Neuronal stem cell (in vitro differentiated cells): ENCODE results near the gene DMXL1.

ENCODE experiments used
- DNase-seq: peaks from one replicate; pipeline ENCODE4 v3.0.0-alpha.2; 2013; ENCODE audit warnings: low spot score
- H2AFZ ChIP-seq: one replicate; pipeline ENCODE4 v1.6.1; 2013; ENCODE audit warnings: mild to moderate bottlenecking, low read length, inconsistent platforms
- H2AK5ac ChIP-seq: 2 replicates; pipeline ENCODE4 v1.6.1; 2013; ENCODE audit warnings: low read depth, mild to moderate bottlenecking, inconsistent platforms, low read length, moderate library complexity, mixed read lengths
- H2BK120ac ChIP-seq: 2 replicates; pipeline ENCODE4 v1.6.1; 2013; ENCODE audit warnings: low read depth, mild to moderate bottlenecking, inconsistent platforms, low read length, moderate library complexity, mixed read lengths
- H2BK12ac ChIP-seq: one replicate; pipeline ENCODE4 v1.6.1; 2013; ENCODE audit warnings: low read length, inconsistent platforms
- H2BK15ac ChIP-seq: 2 replicates; pipeline ENCODE4 v1.6.1; 2013; ENCODE audit warnings: mild to moderate bottlenecking, low read length, inconsistent platforms, mixed read lengths
- H2BK5ac ChIP-seq: one replicate; pipeline ENCODE4 v1.6.1; 2013; ENCODE audit warnings: inconsistent platforms, mild to moderate bottlenecking, low read length, moderate library complexity
- H3K14ac ChIP-seq: one replicate; pipeline ENCODE4 v1.6.1; 2013; ENCODE audit warnings: low read length, inconsistent platforms
- H3K18ac ChIP-seq: 2 replicates; pipeline ENCODE4 v1.6.1; 2013; ENCODE audit warnings: low read length, inconsistent platforms
- H3K23ac ChIP-seq: 2 replicates; pipeline ENCODE4 v1.6.1; 2013; ENCODE audit warnings: low read depth, mild to moderate bottlenecking, mixed read lengths, low read length, inconsistent platforms; ENCODE audit not compliant: poor library complexity
- H3K27ac ChIP-seq: replicated peaks from 3 replicates; pipeline ENCODE4 v1.5.1; 2013; ENCODE audit warnings: low read length, inconsistent platforms
- H3K27me3 ChIP-seq, 3 experiments: 2 replicates each; pipeline ENCODE4 v1.6.1; 2013; ENCODE audit warnings: low read length in 3 of 3, mild to moderate bottlenecking in 2 of 3, inconsistent platforms in 1 of 3, low read depth in 1 of 3, mixed read lengths in 1 of 3, moderate library complexity in 1 of 3; ENCODE audit not compliant: control insufficient read depth in 3 of 3, insufficient read depth in 3 of 3
- H3K36me3 ChIP-seq, 2 donors: replicated peaks in 1 of 2; 2 replicates each; pipeline ENCODE4 v1.6.1; 2013; ENCODE audit warnings: low read length in 2 of 2; ENCODE audit not compliant: control insufficient read depth in 2 of 2, insufficient read depth in 2 of 2
- H3K4ac ChIP-seq: 2 replicates; pipeline ENCODE4 v1.6.1; 2013; ENCODE audit warnings: inconsistent platforms, mild to moderate bottlenecking, low read length, moderate library complexity
- H3K4me1 ChIP-seq, 2 donors: 1 replicate in 1 of 2; 2 replicates in 1 of 2; pipeline ENCODE4 v1.6.1; 2013; ENCODE audit warnings: low read length in 2 of 2, low read depth in 1 of 2; ENCODE audit not compliant: control insufficient read depth in 2 of 2, insufficient read depth in 1 of 2
- H3K4me2 ChIP-seq: one replicate; pipeline ENCODE4 v1.6.1; 2013; ENCODE audit warnings: mild to moderate bottlenecking, low read length, inconsistent platforms; ENCODE audit not compliant: insufficient read depth, poor library complexity, severe bottlenecking
- H3K4me3 ChIP-seq, 2 donors: 2 replicates each; pipeline ENCODE4 v1.5.1; 2013; ENCODE audit warnings: low read length in 2 of 2, mild to moderate bottlenecking in 2 of 2, inconsistent platforms in 1 of 2, moderate library complexity in 1 of 2
- H3K79me1 ChIP-seq: one replicate; pipeline ENCODE4 v1.6.1; 2013; ENCODE audit warnings: low read depth, mild to moderate bottlenecking, inconsistent platforms, low read length, moderate library complexity
- H3K9ac ChIP-seq: one replicate; pipeline ENCODE4 v1.6.1; 2013; ENCODE audit warnings: mild to moderate bottlenecking, low read depth, low read length, inconsistent platforms; ENCODE audit not compliant: poor library complexity
- H3K9me3 ChIP-seq, 2 donors: replicated peaks in 1 of 2; 2 replicates each; pipeline versions ENCODE3 to v1.6.1; 2013; ENCODE audit warnings: low read length in 2 of 2, mild to moderate bottlenecking in 2 of 2, inconsistent platforms in 1 of 2, low read depth in 1 of 2, mixed read lengths in 1 of 2, moderate library complexity in 1 of 2; ENCODE audit not compliant: control insufficient read depth in 2 of 2, insufficient read depth in 1 of 2
- H4K8ac ChIP-seq: one replicate; pipeline ENCODE4 v1.6.1; 2013; ENCODE audit warnings: low read depth, mild to moderate bottlenecking, inconsistent platforms, low read length, moderate library complexity
- H4K91ac ChIP-seq: one replicate; pipeline ENCODE4 v1.6.1; 2013; ENCODE audit warnings: low read length, low read depth, mild to moderate bottlenecking, inconsistent platforms; ENCODE audit not compliant: poor library complexity
- WGBS, 2 donors: extraction: QIAGEN DNeasy Blood & Tissue Kit; methylation state at CpG; one replicate each; pipeline ENCODE4 v1.1.7; 2013; ENCODE audit warnings: missing lambda C conversion rate in 2 of 2, mixed read lengths in 1 of 2; ENCODE audit not compliant: insufficient read length in 2 of 2, insufficient replicate concordance in 1 of 2; ENCODE audit errors: extremely low coverage in 2 of 2; 5-methylcytosine and 5-hydroxymethylcytosine counted together

The DMXL1 gene

GRCh38 chr5:119022773-119023172 lies 48.1 kb upstream of the DMXL1 start:
- no peak overlapping the region for H3K9ac ChIP-seq
- H3K4ac ChIP-seq, result no peak overlapping the region
- H3K18ac ChIP-seq, result no peak overlapping the region
- H3K27ac ChIP-seq, result no peak overlapping the region
- no peak overlapping the region for H3K4me2 ChIP-seq
- no peak overlapping the region for H2BK15ac ChIP-seq
- no peak overlapping the region for H4K91ac ChIP-seq
- no peak overlapping the region for H2BK12ac ChIP-seq
- H2BK5ac ChIP-seq, result no peak overlapping the region
- H2AK5ac ChIP-seq, result no peak overlapping the region
- no peak overlapping the region for H3K14ac ChIP-seq
- no peaks in the 10 kb centered on the region for H3K4me1 ChIP-seq
- H3K27me3 ChIP-seq, result no peaks in the 10 kb centered on the region
- no peak overlapping the region for H3K23ac ChIP-seq
- H3K9me3 ChIP-seq, result no peaks in the 10 kb centered on the region
- WGBS, 2 donors, result no CpG with 5 or more reads among the region's 1 CpG
- no peak overlapping the region for H3K4me3 ChIP-seq
- H2AFZ ChIP-seq, result no peak overlapping the region
- H3K79me1 ChIP-seq, result no peaks in the 10 kb centered on the region
- no peaks in the 10 kb centered on the region for H3K36me3 ChIP-seq
- DNase-seq, result no peak
- H2BK120ac ChIP-seq, result no peak overlapping the region
- no peak overlapping the region for H4K8ac ChIP-seq

DNA sequence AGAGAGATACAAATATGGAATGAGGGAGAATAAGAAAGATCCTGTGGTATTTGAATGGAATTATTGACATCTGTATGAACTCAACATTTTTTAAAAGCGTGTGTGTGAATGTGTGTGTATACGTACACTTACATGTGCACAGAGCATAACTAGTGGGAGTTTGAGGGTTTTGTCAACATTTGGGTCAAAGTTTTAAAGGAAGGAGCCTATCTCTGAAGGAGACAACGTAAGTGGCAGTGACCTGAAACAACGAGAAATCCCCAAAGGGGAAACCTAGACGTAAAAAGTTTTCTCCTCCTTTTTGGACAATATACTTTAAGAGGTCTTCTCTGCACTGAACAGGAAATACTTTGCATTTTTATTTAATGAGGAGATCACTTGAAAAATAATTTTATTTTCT lies 42.3 kb upstream of the DMXL1 start:
- WGBS, 2 donors, result no CpG with 5 or more reads among the region's 5 CpGs

GRCh38 chr5:119031011-119031886 lies 39.6 kb upstream of the DMXL1 start:
- no CpG with 5 or more reads among the region's 5 CpGs for WGBS, 2 donors
- H4K91ac ChIP-seq, result no peak overlapping the region
- no peak overlapping the region for H3K4ac ChIP-seq
- no peak overlapping the region for H2BK15ac ChIP-seq
- H2BK12ac ChIP-seq, result no peak overlapping the region
- H3K4me1 ChIP-seq, result no peaks in the 10 kb centered on the region
- no peak overlapping the region for H3K9ac ChIP-seq
- H3K18ac ChIP-seq, result no peak overlapping the region
- no peak overlapping the region for H2BK120ac ChIP-seq
- H2AFZ ChIP-seq, result no peak overlapping the region
- no peaks in the 10 kb centered on the region for H3K36me3 ChIP-seq
- H3K27me3 ChIP-seq, result no peaks in the 10 kb centered on the region
- DNase-seq, result no peak
- no peaks in the 10 kb centered on the region for H3K79me1 ChIP-seq
- H4K8ac ChIP-seq, result no peak overlapping the region
- no peak overlapping the region for H2AK5ac ChIP-seq
- no peak overlapping the region for H3K4me3 ChIP-seq
- H3K23ac ChIP-seq, result no peak overlapping the region
- no peaks in the 10 kb centered on the region for H3K9me3 ChIP-seq
- no peak overlapping the region for H3K14ac ChIP-seq
- no peak overlapping the region for H3K4me2 ChIP-seq
- H3K27ac ChIP-seq, result no peak overlapping the region
- no peak overlapping the region for H2BK5ac ChIP-seq

More for the DNA sequence above, 42.3 kb upstream of the DMXL1 start:
- no peak overlapping the region for H3K4me2 ChIP-seq
- no peak overlapping the region for H2BK5ac ChIP-seq
- no peak overlapping the region for H4K8ac ChIP-seq
- no peaks in the 10 kb centered on the region for H3K36me3 ChIP-seq
- no peak overlapping the region for H3K14ac ChIP-seq
- no peak overlapping the region for H3K9ac ChIP-seq
- H3K79me1 ChIP-seq, result no peaks in the 10 kb centered on the region
- H3K4ac ChIP-seq, result no peak overlapping the region
- no peak overlapping the region for H2AFZ ChIP-seq
- H3K9me3 ChIP-seq, result no peaks in the 10 kb centered on the region
- H3K4me3 ChIP-seq, result no peak overlapping the region
- no peaks in the 10 kb centered on the region for H3K4me1 ChIP-seq
- no peak for DNase-seq
- H2BK120ac ChIP-seq, result no peak overlapping the region
- no peak overlapping the region for H2BK12ac ChIP-seq
- no peak overlapping the region for H2AK5ac ChIP-seq
- no peak overlapping the region for H2BK15ac ChIP-seq
- no peaks in the 10 kb centered on the region for H3K27me3 ChIP-seq
- H3K27ac ChIP-seq, result no peak overlapping the region
- H3K18ac ChIP-seq, result no peak overlapping the region
- H3K23ac ChIP-seq, result no peak overlapping the region
- H4K91ac ChIP-seq, result no peak overlapping the region

- Histone ChIP-seq H3K36me3 (no peaks in the 10 kb centered on the region), H3K79me1 (no peaks in the 10 kb centered on the region), H3K4me2 (no peak overlapping the region), H4K8ac (no peak overlapping the region), H3K9me3 (no peaks in the 10 kb centered on the region), H4K91ac (no peak overlapping the region), H3K27me3 (no peaks in the 10 kb centered on the region), H2BK5ac (no peak overlapping the region), H2BK120ac (no peak overlapping the region), H3K4me1 (no peaks in the 10 kb centered on the region), H3K23ac (no peak overlapping the region), H3K4ac (no peak overlapping the region), H2BK15ac (no peak overlapping the region), H2AK5ac (no peak overlapping the region), H2BK12ac (no peak overlapping the region), H3K14ac (no peak overlapping the region), H3K4me3 (no peak overlapping the region), H3K27ac (no peak overlapping the region), H3K9ac (no peak overlapping the region), H2AFZ (no peak overlapping the region), H3K18ac (no peak overlapping the region)
- WGBS, 2 donors, result no CpG with 5 or more reads among the region's 4 CpGs
- no peak for DNase-seq
Observed at GRCh38 chr5:119031905-119032304, 39.0 kb upstream of the DMXL1 start.
